C4-2B (cell line): ENCODE data around the gene PRR15L.

Source experiments
- CTCF ChIP-seq: fragments of 450-650 bp; conservative IDR thresholded peaks from 2 replicates; pipeline ENCODE4 v1.5.1; 2017; ENCODE audit warnings: mild to moderate bottlenecking
- ZFX ChIP-seq: fragments of 450-650 bp; IDR thresholded peaks from 2 replicates; pipeline ENCODE4 v1.6.1; 2017

DNA sequence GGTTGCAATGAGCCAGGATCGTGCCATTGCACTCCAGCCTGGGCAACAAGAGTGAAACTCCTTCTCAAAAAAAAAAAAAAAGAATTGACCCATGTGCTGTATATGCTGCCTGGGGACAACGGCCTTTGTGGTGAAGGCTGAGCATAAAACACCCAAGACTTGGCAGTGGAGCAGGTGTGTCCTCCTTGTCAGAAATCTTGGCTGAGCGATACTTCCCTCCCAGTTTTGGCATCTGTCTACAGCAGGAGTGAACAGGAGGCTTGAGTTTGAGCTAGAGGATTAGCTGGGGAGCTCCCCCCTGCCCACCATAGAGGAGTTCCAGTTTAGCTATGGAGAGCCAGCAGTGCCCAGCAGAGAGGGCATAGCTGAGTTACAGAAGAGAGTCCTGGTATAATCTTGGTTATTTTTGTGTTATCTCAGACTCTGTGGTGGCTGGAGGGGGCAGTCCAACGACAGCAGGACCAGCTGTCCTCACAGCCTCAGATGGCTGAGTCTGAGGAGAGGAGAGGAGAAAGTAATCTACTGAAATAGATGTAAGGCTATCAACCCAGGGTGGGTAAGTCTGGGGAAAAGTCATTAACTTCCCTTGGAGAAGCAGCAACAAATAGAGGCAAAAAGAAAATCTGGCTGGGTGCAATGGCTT lies 43.3 kb downstream of the PRR15L start:
- no peak for TF ChIP-seq CTCF
- no peak for TF ChIP-seq ZFX
